GM12873 (cell line): ENCODE data around the gene SREK1.
A peak's percentile ranks its signal among the peaks of the same experiment; 100 is the strongest.

Experiments
- TF ChIP-seq, protein P1 (sequence below): IDR thresholded peaks from 2 replicates; pipeline ENCODE4 v1.5.1; 2012; ENCODE audit warnings: low read depth, mild to moderate bottlenecking, moderate library complexity, low read length, control low read depth; ENCODE audit not compliant: insufficient read depth; ENCODE audit errors: missing control alignments

Gene SREK1

GRCh38 chr5:66164044-66164790 lies 20.1 kb downstream of the SREK1 start:
- TF ChIP-seq, protein P1, sequence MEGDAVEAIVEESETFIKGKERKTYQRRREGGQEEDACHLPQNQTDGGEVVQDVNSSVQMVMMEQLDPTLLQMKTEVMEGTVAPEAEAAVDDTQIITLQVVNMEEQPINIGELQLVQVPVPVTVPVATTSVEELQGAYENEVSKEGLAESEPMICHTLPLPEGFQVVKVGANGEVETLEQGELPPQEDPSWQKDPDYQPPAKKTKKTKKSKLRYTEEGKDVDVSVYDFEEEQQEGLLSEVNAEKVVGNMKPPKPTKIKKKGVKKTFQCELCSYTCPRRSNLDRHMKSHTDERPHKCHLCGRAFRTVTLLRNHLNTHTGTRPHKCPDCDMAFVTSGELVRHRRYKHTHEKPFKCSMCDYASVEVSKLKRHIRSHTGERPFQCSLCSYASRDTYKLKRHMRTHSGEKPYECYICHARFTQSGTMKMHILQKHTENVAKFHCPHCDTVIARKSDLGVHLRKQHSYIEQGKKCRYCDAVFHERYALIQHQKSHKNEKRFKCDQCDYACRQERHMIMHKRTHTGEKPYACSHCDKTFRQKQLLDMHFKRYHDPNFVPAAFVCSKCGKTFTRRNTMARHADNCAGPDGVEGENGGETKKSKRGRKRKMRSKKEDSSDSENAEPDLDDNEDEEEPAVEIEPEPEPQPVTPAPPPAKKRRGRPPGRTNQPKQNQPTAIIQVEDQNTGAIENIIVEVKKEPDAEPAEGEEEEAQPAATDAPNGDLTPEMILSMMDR, result no peak

GRCh38 chr5:66168226-66168625 lies 24.1 kb downstream of the SREK1 start:
- TF ChIP-seq, protein P1, result no peak

DNA sequence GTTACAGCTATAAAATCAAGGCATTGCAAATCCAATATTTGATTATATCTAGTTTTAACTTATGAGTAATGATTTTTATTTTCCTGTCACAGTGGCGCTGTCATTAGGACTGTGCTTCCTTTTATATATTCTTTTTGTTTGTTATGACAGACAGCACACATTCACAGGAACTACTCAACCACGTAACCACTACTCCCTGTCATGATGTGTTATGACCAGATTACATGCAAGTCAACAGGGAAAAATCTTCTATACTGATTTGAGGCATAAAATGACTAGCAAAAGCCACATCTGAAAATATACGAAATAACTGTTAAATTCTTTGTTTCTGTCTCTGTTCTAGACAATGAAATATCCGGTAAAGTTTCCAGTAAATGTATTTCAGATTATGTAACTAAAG lies 25.4 kb downstream of the SREK1 start:
- TF ChIP-seq, protein P1, result no peak

GRCh38 chr5:66170195-66170919 lies 26.3 kb downstream of the SREK1 start:
- TF ChIP-seq, protein P1, result no peak

GRCh38 chr5:66171349-66172344 lies 27.5 kb downstream of the SREK1 start:
- TF ChIP-seq, protein P1, result peak; percentile 42

- TF ChIP-seq, protein P1, result peak; percentile 27
These were observed 30.2 kb downstream of the SREK1 start for GRCh38 chr5:66174338-66174737.

DNA sequence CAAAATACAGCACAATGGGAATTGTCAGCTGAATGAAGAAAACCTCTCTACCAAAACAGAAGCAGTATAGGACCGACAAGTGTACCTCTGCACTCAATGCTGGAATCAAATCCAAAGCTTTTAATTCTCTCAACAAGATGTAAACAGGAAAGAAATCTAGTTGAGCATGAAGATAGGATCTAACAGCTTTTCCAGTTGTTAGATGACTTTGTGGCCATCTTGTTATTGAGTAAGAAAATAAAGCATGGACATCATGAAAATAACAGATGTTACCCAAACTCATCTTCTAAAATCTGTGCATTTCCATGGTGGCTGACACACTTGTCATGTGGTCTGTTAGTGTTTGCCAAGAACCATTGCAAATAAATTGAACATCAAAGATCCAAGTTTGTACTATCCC lies 34.7 kb downstream of the SREK1 start:
- TF ChIP-seq, protein P1, result no peak
